ENCODE measurements around the gene VAPA.

GRCh38 chr18:9994701-9995235 is 81.0 kb downstream of the VAPA start:
- no peak for TF ChIP-seq HDGF (IDR thresholded peaks at IDR 0.05; ENCODE audit: borderline replicate concordance)
- no peak for TF ChIP-seq FOXA1 (IDR thresholded peaks at IDR 0.05)
- TF ChIP-seq L3MBTL2 (conservative IDR thresholded peaks at IDR 0.05): no peak
- TF ChIP-seq ELF4 (IDR thresholded peaks at IDR 0.05): no peak
- no peak for TF ChIP-seq LEF1 (IDR thresholded peaks at IDR 0.05; ENCODE audit: borderline replicate concordance)
- no peak for TF ChIP-seq PKNOX1 (IDR thresholded peaks at IDR 0.05)
- TF ChIP-seq SUZ12 (IDR thresholded peaks at IDR 0.05): no peak
- TF ChIP-seq FOXM1 (IDR thresholded peaks at IDR 0.05; ENCODE audit: borderline replicate concordance): no peak
- no peak for TF ChIP-seq TARDBP (IDR thresholded peaks at IDR 0.05)
- no peak for TF ChIP-seq BHLHE40 (IDR thresholded peaks at IDR 0.05; ENCODE audit: borderline replicate concordance)
- no peak for TF ChIP-seq FOXK2 (IDR thresholded peaks at IDR 0.05)

All from HEK293T (cell line).